Measurements from ENCODE around the gene PLCH2.

DNA sequence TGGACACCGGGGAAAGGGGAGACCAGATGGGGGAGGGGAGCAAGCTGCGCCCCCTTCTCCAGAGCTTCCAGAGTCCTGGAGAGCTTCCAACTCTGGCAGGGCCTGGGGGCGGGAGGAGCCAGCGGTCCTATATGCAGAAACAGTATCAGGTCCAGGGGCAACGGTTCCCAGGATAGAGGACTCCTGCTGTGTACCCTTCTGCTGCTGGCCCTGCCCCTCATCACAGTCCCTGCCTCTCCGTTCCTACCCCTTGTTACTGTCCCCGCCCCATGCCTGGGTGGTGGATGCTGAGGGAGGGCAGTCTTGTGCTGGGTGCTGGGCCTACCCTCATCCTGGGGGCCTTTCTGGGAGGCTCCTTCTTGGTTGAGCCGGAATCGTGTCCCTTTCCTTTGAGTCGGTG is 44.6 kb upstream of the PLCH2 start:
- TF ChIP-seq, protein P1, sequence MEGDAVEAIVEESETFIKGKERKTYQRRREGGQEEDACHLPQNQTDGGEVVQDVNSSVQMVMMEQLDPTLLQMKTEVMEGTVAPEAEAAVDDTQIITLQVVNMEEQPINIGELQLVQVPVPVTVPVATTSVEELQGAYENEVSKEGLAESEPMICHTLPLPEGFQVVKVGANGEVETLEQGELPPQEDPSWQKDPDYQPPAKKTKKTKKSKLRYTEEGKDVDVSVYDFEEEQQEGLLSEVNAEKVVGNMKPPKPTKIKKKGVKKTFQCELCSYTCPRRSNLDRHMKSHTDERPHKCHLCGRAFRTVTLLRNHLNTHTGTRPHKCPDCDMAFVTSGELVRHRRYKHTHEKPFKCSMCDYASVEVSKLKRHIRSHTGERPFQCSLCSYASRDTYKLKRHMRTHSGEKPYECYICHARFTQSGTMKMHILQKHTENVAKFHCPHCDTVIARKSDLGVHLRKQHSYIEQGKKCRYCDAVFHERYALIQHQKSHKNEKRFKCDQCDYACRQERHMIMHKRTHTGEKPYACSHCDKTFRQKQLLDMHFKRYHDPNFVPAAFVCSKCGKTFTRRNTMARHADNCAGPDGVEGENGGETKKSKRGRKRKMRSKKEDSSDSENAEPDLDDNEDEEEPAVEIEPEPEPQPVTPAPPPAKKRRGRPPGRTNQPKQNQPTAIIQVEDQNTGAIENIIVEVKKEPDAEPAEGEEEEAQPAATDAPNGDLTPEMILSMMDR (IDR thresholded peaks at IDR 0.05) = no peak
- no peak for TF ChIP-seq POLR2A (IDR thresholded peaks at IDR 0.05)
